HTERT RPE-1 (cell line): ENCODE measurements around the gene ABHD17A.

Experiments
- in situ Hi-C: fragments of 300-500 bp; cut with MboI; formaldehyde crosslinking; loops from 4 replicates; pipeline ENCODE4 v1.14.3; 2020; ENCODE audit warnings: low sequenced_read_pairs

The ABHD17A gene

DNA sequence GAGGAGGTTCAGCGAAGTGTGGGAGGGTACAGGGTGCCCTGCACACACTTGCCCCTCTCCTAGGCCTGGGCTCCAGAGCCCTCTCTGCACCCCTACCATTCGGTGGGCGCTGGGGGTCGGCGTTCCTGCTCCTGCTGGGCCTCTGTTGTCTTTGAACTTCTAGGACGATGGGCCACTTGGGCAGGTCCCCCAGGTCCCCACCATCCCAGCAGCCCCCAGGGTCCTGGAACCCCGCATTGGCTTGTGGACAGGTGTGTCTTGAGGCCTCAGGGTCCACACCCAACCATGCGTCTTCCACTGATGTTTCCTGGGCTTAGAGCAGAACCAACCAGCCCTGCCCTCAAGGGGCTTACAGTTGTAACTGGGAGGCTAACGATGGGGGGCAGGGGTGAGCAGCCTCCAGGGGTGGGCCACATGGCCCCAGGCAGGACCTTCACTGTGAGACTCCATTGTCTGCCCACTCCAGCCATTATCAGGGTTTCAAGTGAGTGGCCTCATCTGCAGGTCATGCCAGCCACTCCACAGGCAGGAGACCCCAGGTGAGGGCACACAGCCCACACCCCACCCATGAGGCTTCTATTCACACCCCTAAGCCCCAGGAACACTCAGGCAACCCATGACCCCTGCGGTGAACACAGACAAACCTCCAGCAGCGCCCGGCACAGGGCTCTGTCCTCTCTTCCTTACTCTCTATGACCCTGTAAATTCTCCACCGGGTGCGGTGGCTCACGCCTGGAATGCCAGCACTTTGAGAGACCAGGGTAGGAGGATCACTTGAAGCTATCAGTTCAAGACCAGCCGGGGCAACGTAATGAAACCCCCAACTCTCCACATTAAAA, 19.9 kb downstream of the ABHD17A start:
- in situ Hi-C loops, result no loop called here

DNA sequence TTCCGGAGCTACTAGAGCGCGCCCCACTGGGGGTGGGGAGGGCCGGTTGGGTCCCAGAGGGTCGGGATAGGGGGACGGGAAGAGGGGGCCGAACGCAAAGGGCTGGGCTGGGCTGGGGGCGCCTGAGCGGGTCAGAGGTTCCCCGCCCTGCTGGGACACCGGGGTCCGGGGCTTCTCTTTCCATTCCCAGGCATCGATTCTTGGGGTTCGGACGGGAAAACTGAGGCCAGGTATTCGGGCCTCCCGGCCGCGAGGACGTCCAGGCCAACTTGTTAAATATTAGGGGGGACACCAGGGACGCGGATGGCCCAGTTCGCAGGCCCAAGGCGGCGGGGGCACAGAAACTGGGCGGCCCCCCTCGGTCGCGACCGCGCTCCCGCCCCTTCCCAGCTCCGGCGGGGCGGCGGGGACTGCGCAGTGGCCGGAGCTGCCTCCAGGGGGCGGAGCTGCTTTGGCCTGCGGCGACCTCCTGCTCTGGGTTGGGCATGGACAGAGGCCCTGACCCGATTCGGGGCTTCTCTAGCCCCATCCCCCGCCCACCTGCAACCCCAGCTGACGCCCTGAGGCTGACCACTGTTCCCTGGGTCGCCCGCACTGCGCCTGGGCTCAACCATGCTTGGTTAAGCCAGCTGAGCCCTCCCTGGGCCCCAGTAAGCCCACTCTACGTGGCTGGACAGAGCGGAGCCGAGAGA, 20.7 kb downstream of the ABHD17A start:
- in situ Hi-C loops, result no loop called here

DNA sequence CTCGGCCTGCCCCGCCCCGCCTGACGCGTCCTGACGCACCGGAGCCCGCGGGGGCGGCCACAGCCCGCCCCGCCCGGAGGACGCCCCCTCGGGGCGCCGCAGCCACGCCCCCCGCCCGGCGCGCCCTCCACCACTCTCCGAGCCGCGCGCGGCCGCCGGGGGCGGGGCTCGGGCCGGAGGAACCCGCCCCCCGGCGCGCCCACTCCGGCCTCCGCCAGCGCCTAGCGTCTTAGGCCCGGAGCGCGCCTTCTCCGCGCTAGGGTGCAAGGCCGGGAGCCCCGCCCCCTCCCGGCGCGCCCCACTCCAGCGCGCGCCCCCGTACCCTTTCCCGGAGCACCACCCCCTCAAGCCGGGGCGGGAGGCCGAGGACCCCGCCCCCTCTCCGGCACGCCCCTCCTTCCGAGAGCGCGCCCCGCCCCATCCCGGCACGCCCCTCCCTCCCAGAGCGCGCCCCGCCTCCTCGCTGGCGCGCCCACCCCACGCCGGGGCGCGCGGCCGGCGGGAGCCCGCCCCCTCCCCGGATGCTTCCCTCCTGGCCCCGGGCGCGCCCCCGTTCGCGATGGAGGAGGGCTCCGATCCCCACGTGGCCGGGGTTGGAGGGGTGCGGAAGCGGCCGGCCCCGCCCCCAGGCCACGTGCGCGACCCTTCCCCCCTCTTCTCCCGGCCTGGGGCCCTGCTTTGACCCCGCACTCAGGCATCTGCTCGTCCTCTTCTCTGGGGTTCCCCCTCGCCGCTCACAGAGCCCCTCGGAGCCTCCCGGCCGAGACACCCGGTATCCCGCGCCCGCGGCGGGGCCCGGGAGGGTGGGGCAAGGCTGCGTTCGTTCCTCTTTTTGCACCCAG, 21.4 kb downstream of the ABHD17A start:
- in situ Hi-C loops, result no loop called here

DNA sequence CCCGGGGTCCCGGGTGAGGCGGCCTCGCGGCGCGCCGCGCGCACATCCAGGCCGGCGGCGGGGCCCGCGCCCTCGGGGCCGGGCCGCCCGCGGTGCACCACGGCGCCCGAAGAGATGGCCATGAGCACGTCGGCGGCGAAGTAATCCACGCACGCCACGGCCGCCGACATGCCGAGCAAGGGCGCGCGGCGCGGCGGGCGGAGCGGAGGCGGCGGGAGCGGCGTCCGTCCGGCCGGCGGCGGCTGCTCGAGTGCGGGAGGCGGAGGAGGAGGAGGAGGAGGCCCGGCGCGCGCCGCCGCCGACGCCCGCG, 22.0 kb downstream of the ABHD17A start, which contains the start of gene KLF16:
Gene KLF16, minus strand, starts transcription at position 252 of the 310 bp plus-strand sequence. Its CDS starts 82 bp downstream, at position 170.
- in situ Hi-C loops, result no loop called here

DNA sequence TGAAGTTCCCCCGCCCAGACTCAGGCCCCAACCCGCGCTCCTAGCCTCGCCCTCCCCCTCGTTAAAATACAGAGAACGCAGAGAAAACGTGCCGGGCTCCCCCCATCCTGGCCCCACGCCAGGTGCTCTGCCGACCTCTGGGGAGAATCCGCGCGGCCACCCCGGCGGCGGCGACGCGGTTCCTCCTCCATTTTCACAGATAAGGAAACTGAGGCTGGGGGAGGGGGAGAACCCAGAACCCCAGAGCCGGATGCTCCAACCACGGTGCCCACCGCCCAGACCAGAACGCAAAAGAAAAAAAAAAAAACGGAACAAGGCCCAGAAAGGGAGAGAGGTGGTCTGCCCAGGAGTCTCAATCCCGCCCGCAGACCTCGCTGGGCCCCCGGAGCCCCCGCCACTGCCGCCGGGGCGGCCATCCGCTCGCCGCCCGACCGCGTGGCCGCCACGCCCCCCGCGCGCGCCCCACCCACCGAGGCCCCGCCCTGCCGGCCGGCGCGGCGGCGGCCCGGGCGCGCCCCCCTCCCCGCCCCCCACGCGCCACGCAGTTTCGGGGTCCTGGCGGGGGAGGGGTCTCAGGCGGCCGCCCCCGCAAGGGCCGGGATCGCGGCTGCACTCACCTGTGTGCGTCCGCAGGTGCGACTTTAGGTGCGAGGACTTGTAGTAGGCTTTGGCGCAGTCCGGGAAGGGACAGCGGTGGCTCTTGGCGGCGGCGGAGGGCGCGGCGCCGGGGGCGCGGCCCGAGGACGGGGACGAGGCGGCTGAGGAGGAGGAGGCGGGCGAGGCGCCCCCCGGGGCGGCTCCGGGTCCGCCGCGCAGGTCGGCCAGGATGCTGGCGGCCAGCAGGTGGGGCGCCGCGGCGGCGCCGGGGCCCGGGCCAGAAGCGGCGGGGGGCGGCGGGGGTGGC, 22.6 kb downstream of the ABHD17A start:
- in situ Hi-C loops, result no loop called here

DNA sequence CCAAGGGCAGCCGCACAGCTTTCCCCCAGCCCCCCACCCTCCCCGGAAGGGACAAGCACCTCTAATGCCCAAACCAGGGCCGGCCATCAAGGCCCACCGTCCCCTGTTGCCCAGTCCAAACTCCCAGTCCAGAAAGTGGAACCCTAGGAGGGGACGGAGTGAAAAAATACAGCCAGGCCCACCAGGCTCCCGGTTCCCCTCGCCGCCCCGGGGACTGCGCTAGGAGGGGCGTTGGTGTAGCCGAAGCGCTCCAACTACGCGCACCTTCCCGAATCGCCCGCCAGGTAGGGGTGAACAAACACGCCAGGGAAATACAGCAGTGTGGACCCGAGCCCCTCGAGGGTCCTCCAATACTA, 23.2 kb downstream of the ABHD17A start:
- in situ Hi-C loops, result no loop called here

DNA sequence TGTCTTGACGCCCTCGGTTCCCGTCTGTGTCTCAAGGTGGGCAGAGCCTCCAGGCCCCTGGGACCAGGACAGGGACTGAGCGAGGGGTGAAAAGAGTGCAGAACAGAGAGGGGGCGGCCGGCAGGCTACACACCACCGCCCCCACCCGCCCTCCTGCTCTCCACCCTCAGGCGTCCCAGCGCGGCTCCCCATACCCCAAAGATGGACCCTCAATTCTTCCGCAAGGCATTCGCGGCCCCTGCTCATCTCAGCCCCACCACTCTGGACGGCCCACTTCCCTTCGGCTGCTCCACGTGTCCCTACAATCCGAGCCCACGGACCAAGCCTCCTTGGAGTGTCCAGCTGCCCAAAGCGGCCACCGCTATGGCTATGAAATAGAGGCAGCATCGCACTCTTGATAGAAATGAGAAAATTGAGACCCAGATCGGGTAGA, 23.7 kb downstream of the ABHD17A start:
- in situ Hi-C loops, result no loop called here

DNA sequence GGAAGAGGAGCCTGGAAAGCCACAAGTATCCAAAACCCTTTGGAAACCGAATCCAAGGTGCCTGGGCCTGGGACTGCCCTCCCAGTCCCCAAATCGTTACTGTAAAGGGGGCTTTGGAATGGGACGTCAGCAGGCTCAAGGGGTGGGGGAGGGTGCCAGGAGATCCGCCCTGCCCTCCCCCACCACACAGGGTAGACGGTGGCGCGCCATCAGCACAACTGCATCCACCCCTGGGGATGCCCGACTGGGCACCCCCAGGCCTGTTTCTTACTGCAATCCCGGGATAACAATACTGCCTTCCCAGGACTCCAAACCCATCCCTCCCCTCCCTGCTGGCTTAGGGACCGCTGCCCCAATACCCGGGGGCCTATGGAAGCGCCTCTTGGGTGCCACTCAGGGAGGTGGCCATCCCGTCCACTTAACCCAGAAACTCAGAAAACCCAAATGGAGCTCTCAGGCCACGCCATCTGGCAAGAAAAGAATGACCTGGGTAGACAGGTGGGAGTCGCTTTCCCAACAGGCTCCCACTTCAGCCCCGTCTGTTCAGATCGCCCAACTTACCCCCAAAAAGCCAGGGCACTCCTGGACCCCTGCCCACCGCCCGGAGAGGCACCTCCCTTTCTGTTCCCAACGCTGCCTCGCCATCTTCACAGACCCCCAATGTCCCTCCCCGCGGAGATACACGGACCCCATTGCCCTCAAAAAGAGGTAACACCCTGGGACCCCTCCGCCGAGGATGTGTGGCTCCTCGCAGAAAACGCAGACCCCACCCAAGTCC, 24.3 kb downstream of the ABHD17A start:
- in situ Hi-C loops, result no loop called here

DNA sequence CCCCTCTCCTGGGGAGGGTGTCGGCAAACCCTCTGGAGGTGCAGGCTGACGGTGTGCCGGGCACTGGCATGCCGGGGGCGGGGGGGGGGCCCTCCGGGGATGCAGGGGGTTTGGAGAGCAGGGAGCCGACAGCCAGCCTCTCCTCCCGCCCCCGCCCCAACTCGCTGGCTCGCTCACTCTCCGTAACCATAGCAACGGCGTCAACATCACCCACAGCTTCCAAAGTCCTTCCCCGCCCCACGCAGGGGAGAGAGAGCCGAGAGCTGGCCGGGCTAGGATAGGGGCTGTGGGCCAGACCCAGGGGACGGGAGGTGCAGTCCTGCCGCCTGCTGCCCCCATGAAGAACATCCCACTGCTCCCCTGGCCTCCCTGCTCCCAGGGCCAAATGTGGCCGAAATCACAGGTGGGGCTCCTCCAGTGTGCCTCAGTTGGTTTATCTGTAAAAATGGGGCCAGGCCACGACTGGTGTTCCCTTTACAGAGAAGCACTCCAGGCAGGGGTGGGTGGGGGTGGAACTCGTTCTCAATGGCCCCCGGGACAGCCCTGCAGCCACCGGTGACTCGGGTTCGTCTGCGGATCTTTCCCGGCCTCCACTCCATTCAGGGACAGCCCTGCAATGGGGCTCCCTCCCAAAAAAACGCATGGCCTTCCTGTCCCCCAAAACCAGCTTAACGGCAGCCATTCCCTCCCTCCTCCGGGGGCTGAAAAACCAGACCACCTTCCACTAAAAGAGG, 25.1 kb downstream of the ABHD17A start:
- in situ Hi-C loops, result no loop called here

DNA sequence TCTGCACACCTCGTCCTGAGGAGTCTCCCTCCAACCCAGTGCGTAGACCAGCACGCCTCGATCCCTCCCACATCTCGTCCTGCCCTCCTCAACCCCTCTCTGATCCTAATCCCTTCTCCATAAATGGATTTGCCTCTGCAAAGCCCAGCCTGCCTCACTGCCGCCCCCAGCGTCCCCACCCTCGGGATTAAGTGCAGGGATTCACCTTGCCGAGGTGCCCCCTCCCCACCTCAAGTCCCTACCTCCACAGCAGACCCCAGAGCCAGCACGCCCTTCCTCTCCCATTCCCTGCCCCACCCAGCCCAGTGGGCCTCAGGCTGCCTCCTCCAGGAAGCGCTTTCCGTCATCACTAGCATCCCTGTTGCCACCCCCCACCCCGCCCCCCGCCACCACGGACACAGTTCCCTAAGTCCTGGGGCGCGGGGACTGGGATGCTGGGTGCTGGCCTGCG, 25.9 kb downstream of the ABHD17A start:
- in situ Hi-C loops, result no loop called here

DNA sequence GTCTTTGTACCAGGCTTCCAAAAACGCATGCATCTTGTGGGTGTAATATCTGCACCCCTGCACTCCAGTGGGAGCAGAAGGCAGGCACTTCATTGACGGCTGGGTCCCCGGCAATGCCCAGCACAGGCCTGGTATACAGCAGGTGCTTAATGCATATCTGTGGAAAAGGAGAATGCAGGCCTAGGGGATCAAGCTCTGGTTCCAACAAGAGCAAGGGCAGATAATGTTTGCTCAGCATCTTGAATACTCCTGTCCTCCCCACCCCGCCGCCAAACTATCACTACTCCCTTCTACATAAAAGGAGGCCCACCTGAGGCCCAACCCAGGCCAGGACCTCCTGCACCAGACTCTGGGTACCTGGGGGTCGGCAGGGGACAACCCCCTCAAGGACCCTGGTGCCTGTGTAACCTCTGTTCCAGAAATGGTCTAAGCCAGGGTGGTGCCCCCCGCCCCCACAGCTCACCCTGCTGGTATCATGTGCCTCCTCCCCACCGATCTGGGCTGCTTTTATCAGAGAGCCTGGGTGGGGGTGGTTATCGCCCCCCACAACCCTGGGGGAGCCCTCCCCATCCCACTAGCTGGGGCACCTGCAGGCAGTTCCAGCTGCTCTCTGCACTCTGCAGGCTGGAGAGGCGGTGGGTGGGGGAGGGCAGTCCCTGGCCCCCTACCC, 26.7 kb downstream of the ABHD17A start:
- in situ Hi-C loops, result no loop called here

DNA sequence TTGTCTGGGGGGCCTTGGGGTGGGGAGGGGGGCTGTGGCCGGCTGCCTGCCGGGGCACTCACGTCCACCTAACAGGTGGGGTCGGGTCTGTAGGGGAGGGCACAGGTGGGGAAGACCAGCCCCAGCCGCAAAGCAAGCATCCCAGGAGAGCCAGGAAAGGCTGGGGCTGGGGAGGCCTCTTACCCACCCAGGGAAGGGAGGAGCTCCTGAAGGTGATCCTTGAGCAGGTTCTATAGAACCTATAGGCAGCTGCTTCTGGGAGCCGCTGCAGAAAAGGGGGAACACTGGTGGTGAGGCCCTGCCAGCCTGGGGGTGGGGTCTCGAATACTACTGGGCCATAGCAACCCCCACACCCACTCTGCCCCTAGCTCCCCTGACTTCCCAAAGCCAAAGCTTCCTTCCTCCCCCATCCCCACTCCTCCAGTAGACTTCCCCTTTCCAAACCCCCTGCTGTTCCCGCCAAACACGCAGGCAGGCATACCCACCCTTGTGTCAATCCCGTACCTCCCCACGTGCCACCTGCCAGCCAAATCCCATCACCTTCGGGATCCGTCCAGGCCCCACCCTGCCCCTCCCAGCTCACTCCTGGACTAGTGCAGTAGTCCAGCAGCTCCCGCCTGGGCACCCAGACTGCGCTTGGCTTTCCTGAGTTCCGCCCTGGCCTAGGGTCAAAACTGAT, 27.5 kb downstream of the ABHD17A start:
- in situ Hi-C loops, result no loop called here

DNA sequence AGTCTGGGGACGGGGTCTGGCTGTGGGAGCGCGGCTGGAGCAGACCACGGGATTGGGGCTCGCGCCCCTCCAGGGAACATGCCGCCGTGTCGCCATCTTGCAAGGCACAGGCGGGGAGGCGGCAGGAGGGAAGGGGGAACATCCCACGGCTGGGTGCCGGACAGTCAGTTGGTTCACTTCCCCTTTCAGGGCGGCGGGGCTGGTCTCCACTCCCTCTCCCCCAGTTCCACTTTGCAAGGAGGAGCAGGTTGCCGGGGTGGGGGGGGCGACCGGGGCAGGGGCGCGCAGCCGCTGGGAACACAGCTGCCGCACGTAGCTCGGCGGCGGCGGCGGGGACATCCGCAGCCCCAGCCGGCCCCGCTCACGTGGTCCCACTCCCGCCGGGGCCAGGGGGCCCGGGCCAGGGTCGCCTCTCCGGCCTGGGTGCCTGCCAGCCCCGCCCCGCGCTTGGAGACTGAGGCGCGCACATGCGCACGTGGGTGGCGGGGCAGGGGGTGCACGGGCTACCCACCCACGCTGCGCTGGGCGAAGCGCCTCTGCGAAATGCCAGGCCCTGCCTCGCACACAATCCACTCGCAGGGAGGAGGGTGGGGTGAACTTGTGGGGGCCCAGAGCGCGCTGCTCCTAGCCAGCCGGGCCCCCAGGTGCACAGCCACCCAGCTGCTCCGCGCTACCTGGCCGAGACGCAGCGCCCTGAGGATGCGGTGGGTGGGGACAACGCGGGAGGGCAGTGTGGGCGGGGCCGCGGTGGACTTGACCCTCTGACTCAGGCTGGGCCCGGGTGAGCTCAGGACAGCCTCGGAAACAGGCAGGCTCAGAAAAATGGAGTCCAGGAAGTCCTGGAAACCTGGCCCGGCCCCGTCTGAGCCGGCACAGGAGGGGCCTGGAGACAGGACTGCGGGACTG, 28.3 kb downstream of the ABHD17A start:
- in situ Hi-C loops, result no loop called here

DNA sequence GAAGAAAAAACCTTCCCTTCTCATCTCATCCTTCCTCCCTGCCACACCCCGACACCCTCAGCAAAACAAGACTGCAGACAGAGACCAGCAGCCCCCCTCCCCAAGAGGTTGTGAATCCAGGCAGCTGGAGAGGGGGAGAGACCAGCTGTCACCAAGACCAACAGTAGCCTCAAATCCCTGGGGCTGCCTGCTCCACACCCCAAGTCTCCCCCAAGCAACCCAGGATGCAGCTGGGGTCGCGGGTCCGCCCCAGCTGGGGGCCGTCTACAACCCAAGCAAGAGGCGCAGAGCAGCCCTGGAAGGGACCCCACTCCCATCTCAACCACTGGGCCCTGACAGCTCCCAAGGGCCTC, 29.0 kb downstream of the ABHD17A start:
- in situ Hi-C loops, result no loop called here

DNA sequence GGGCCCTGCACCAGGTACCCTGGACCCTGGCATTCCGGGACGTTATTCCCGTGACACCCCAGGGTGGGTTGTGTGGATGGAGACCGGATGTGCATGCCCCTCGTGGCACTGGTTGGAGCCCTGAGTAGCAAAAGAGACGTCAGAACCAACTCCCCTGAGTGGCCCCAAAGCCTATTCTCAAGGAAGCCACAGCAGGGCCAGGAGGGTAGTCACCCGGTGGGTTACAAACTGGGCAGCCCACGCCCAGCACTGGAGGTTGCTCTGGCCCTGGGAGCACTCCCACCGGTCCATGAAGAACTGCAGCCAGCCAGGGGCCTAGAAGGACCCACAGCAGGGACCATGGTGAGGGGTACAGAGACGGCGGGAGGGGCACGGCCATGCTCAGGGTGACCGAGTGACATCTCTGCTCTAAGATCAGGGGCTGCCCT, 29.5 kb downstream of the ABHD17A start:
- in situ Hi-C loops, result no loop called here

DNA sequence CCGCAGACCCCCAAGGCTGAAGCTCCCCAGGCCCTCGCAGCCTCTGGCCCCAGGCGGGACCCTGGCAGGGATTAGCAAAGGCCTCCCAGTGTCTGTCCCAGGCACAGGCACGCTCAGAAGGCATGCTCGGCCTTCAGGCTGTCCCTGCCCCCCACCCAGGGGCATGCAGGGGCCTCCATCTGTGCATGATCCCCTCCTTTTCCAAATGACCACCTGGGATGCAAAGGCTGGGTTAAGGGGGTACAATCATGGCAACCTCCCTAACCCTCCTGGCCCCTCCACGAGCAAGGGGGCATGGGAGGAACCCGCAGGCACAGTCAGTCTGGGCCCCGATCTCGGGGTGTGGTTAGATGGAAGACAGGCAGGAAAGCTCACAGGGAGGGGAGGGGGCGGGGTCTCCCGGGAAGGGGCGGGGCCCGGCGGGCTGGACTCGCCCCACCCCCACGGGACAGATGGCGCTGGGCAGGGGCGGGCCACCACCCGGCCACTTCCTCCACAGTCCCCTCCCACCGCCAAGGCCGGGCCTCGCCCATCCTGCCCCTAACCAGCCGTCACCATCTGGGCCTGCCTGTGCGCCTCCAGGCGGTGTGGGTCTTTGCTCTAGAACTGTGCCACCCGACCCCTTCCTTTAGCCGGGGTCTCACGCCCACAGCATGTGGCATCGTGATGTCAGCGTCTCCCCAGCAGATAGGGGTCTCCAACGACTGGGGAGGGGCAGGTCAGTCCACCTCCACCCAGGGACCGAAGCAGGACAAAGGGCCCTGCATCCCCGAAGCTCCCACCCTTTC, 30.1 kb downstream of the ABHD17A start:
- in situ Hi-C loops, result no loop called here
